NCI-H1694 (cell line): ENCODE data around the gene NMD3.
A peak's percentile ranks its signal among the peaks of the same experiment; 100 is the strongest.

Experiments used
- DNase-seq: peaks from one replicate; lab custom pipeline; 2025; lab: John Stamatoyannopoulos, UW

The NMD3 gene

GRCh38 chr3:161231861-161232260 is 10.8 kb downstream of the NMD3 start:
- DNase-seq = no peak

- DNase-seq = no peak
Measured at GRCh38 chr3:161233557-161233956, 12.4 kb downstream of the NMD3 start.

- DNase-seq = no peak
Measured at GRCh38 chr3:161236240-161236639, 15.1 kb downstream of the NMD3 start.

- no peak for DNase-seq
Measured at GRCh38 chr3:161239700-161240099, 18.6 kb downstream of the NMD3 start.

GRCh38 chr3:161244538-161244937 is 23.4 kb downstream of the NMD3 start:
- no peak for DNase-seq

GRCh38 chr3:161247049-161247448 is 25.9 kb downstream of the NMD3 start:
- DNase-seq = no peak

GRCh38 chr3:161250116-161250515 is 29.0 kb downstream of the NMD3 start:
- DNase-seq = no peak

- no peak for DNase-seq
Measured at GRCh38 chr3:161251716-161252115, 30.6 kb downstream of the NMD3 start.

- DNase-seq = no peak
Measured at GRCh38 chr3:161252143-161252542, 31.0 kb downstream of the NMD3 start.

GRCh38 chr3:161253711-161254110 is 32.6 kb downstream of the NMD3 start:
- no peak for DNase-seq

- DNase-seq = no peak
Measured at GRCh38 chr3:161254861-161255260, 33.8 kb downstream of the NMD3 start.

- DNase-seq = no peak
Measured at GRCh38 chr3:161263057-161263456, 41.9 kb downstream of the NMD3 start.

GRCh38 chr3:161264852-161265251 is 43.7 kb downstream of the NMD3 start:
- no peak for DNase-seq

- no peak for DNase-seq
Measured at GRCh38 chr3:161265916-161266571, 44.9 kb downstream of the NMD3 start.

- DNase-seq = no peak
Measured at GRCh38 chr3:161266731-161267150, 45.6 kb downstream of the NMD3 start.

- no peak for DNase-seq
Measured at GRCh38 chr3:161267646-161268045, 46.5 kb downstream of the NMD3 start.

- DNase-seq = no peak
Measured at GRCh38 chr3:161268601-161269000, 47.5 kb downstream of the NMD3 start.

GRCh38 chr3:161270991-161271390 is 49.9 kb downstream of the NMD3 start:
- DNase-seq = no peak

GRCh38 chr3:161271646-161272045 is 50.5 kb downstream of the NMD3 start:
- no peak for DNase-seq

GRCh38 chr3:161272524-161272923 is 51.4 kb downstream of the NMD3 start:
- DNase-seq = no peak

GRCh38 chr3:161273589-161274218 is 52.6 kb downstream of the NMD3 start:
- DNase-seq = peak; percentile 33

- peak; percentile 36 for DNase-seq
Measured at GRCh38 chr3:161274691-161275298, 53.7 kb downstream of the NMD3 start.

GRCh38 chr3:161275919-161276318 is 54.8 kb downstream of the NMD3 start:
- no peak for DNase-seq
